GM18873 (cell line): ENCODE data around the gene GALNT17.

Source experiments
- ATAC-seq: cut with Tn5 transposase; IDR thresholded peaks from one replicate; pipeline ENCODE4 v1.9.1; 2021; ENCODE audit warnings: mild to moderate bottlenecking, moderate library complexity, moderate number of reproducible peaks; ENCODE audit not compliant: unreplicated experiment, low FRiP score

GALNT17 gene

GRCh38 chr7:71326595-71326994 lies 194.7 kb downstream of the GALNT17 start:
- ATAC-seq = no peak

- no peak for ATAC-seq
Observed at GRCh38 chr7:71327946-71328345, 196.0 kb downstream of the GALNT17 start.

GRCh38 chr7:71329030-71329660 lies 197.2 kb downstream of the GALNT17 start:
- ATAC-seq = no peak

- ATAC-seq = no peak
Observed at GRCh38 chr7:71332207-71332606, 200.3 kb downstream of the GALNT17 start.

GRCh38 chr7:71334541-71334940 lies 202.6 kb downstream of the GALNT17 start:
- ATAC-seq = no peak

- ATAC-seq = no peak
Observed at GRCh38 chr7:71338866-71339265, 206.9 kb downstream of the GALNT17 start.

GRCh38 chr7:71339924-71340323 lies 208.0 kb downstream of the GALNT17 start:
- no peak for ATAC-seq

GRCh38 chr7:71342202-71342601 lies 210.3 kb downstream of the GALNT17 start:
- ATAC-seq = no peak

GRCh38 chr7:71343039-71343438 lies 211.1 kb downstream of the GALNT17 start:
- ATAC-seq = no peak

- ATAC-seq = no peak
Observed at GRCh38 chr7:71343892-71344291, 211.9 kb downstream of the GALNT17 start.

- ATAC-seq = no peak
Observed at GRCh38 chr7:71345117-71345884, 213.4 kb downstream of the GALNT17 start.

GRCh38 chr7:71348821-71349681 lies 217.1 kb downstream of the GALNT17 start:
- ATAC-seq = no peak

GRCh38 chr7:71349682-71350481 lies 217.9 kb downstream of the GALNT17 start:
- no peak for ATAC-seq

GRCh38 chr7:71350680-71351079 lies 218.7 kb downstream of the GALNT17 start:
- no peak for ATAC-seq

- no peak for ATAC-seq
Observed at GRCh38 chr7:71354716-71355115, 222.8 kb downstream of the GALNT17 start.

GRCh38 chr7:71361451-71362032 lies 229.6 kb downstream of the GALNT17 start:
- ATAC-seq = no peak

GRCh38 chr7:71362240-71362639 lies 230.3 kb downstream of the GALNT17 start:
- no peak for ATAC-seq

- no peak for ATAC-seq
Observed at GRCh38 chr7:71363223-71363622, 231.3 kb downstream of the GALNT17 start.

GRCh38 chr7:71363627-71364026 lies 231.7 kb downstream of the GALNT17 start:
- ATAC-seq = no peak

- no peak for ATAC-seq
Observed at GRCh38 chr7:71364551-71364950, 232.6 kb downstream of the GALNT17 start.
